ENCODE results near the gene IDUA. TPM values are rescaled to one million over a fixed set of nuclear protein-coding genes. Genes with fewer than 3 reads are reported as not detected.
A peak's percentile ranks its signal among the peaks of the same experiment; 100 is the strongest.

IDUA gene
- total and polyA plus RNA-seq, 2 donors (not counting 1 experiment from before 2014, with no cell fraction given), result 57.0 to 67.4 TPM

- DNase-seq, result no peak
- intact Hi-C loops (cut with micrococcal nuclease), result loop anchor here (5.0 kb wide), 2 partner anchors 68 to 577 kb away; no protein-coding TSS in a partner anchor
- H3K27me3 Mint-ChIP-seq, result peaks cover 42% of the 10 kb centered on the region
Observed at GRCh38 chr4:1004557-1005485, 18.0 kb downstream of the IDUA start.

DNA sequence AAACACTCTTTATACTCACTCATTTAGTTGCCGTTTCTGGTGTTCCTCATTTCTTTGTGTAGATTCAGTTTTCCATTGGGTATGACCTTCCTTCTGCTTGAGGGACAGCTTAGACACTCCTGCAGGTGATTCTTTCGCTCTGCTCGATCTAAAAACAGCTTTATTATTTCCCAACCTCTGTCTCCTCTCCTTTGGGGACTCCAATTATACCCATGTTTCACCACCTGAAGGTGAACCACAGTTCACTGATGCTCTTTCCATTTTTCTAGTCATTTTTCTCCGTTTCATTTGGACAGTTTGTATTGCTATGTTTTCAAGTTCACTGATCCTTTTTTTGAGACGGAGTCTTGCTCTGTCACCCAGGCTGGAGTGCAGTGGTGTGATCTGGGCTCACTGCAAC lies 20.0 kb downstream of the IDUA start:
- no peak overlapping the region for H3K4me3 Mint-ChIP-seq
- Histone ChIP-seq H4K20me1 (ENCODE audit: control insufficient read depth, insufficient read depth, low read length, poor library complexity, severe bottlenecking) (no peaks in the 10 kb centered on the region), H2AFZ (ENCODE audit: insufficient read depth, low read depth, low read length, poor library complexity, severe bottlenecking) (no peak overlapping the region), H3K4me2 (replicated peaks; ENCODE audit: low read depth, low read length, poor library complexity, severe bottlenecking) (no peak overlapping the region), H3K4me3 (ENCODE audit: control extremely low read depth in 1 of 5, extremely low read depth in 1 of 5, insufficient read depth in 1 of 5, low read depth in 2 of 5, low read length in 4 of 5) (no peak overlapping the region), H3K27ac (ENCODE audit: low read length in 2 of 2) (no peak overlapping the region), H3K9me3 (ENCODE audit: control extremely low read depth in 1 of 3, control insufficient read depth in 2 of 3, insufficient read depth in 1 of 3, low read length in 2 of 3) (peaks cover 0 to 20% (median 0%) of the 10 kb centered on the region in 3 donors), H3K27me3 (replicated peaks in 1 of 4; ENCODE audit: control extremely low read depth in 1 of 4, control insufficient read depth in 3 of 4, insufficient read depth in 4 of 4, low read length in 3 of 4) (peaks cover 0 to 48% (median 25%) of the 10 kb centered on the region in 4 experiments), H3K9ac (ENCODE audit: low read length) (no peak overlapping the region), H3K36me3 (replicated peaks in 1 of 2; ENCODE audit: control extremely low read depth in 1 of 2, control insufficient read depth in 1 of 2, extremely low read depth in 1 of 2, insufficient read depth in 2 of 2, low read length in 1 of 2) (no peaks in the 10 kb centered on the region), H3K4me1 (ENCODE audit: control insufficient read depth in 2 of 2, insufficient read depth in 2 of 2, low read length in 2 of 2) (peaks cover 25 to 38% of the 10 kb centered on the region in 2 donors), H3K79me2 (ENCODE audit: control insufficient read depth, insufficient read depth, low read length) (no peaks in the 10 kb centered on the region)
- intact Hi-C loops (cut with micrococcal nuclease), result loop anchor here (5.0 kb wide), 2 partner anchors 70 to 575 kb away; no protein-coding TSS in a partner anchor
- WGBS (ENCODE audit: insufficient coverage), result 85% methylated on average over 4 of the region's 5 CpGs
- H3K27ac Mint-ChIP-seq, result no peak overlapping the region
- DNase-seq, result no peak
- no peak for ATAC-seq (ENCODE audit: low read depth)
- POLR2A ChIA-PET, result no interaction called here
- peaks cover 42% of the 10 kb centered on the region for H3K27me3 Mint-ChIP-seq
- TF ChIP-seq EZH2 (IDR thresholded peaks at IDR 0.05; ENCODE audit: borderline replicate concordance, insufficient read depth, low read depth, low read length, poor library complexity, severe bottlenecking), result no peak
- TF ChIP-seq, protein P1, sequence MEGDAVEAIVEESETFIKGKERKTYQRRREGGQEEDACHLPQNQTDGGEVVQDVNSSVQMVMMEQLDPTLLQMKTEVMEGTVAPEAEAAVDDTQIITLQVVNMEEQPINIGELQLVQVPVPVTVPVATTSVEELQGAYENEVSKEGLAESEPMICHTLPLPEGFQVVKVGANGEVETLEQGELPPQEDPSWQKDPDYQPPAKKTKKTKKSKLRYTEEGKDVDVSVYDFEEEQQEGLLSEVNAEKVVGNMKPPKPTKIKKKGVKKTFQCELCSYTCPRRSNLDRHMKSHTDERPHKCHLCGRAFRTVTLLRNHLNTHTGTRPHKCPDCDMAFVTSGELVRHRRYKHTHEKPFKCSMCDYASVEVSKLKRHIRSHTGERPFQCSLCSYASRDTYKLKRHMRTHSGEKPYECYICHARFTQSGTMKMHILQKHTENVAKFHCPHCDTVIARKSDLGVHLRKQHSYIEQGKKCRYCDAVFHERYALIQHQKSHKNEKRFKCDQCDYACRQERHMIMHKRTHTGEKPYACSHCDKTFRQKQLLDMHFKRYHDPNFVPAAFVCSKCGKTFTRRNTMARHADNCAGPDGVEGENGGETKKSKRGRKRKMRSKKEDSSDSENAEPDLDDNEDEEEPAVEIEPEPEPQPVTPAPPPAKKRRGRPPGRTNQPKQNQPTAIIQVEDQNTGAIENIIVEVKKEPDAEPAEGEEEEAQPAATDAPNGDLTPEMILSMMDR (IDR thresholded peaks at IDR 0.05), result no peak
- peaks cover 19% of the 10 kb centered on the region for H3K4me1 Mint-ChIP-seq
- CTCF ChIA-PET, result interaction anchor here (0.7 kb wide), 1 partner anchor 84 kb away, joined by 3 read pairs; no protein-coding TSS in a partner anchor
- H3K9me3 Mint-ChIP-seq (ENCODE audit: insufficient read depth), result peaks cover 3% of the 10 kb centered on the region

More at GRCh38 chr4:1004557-1005485, 18.0 kb downstream of the IDUA start:
- H3K27ac Mint-ChIP-seq, result peak overlapping the region; percentile 10
- H3K4me1 Mint-ChIP-seq, result peaks cover 22% of the 10 kb centered on the region
- ChIA-PET POLR2A (no interaction called here), CTCF (interaction anchor here (1.0 kb wide), 1 partner anchor 262 kb away, joined by 3 read pairs; no protein-coding TSS in a partner anchor)
- ATAC-seq (ENCODE audit: low read depth), result no peak
- no peak overlapping the region for H3K4me2 ChIP-seq (replicated peaks; ENCODE audit: low read depth, low read length, poor library complexity, severe bottlenecking)
- H3K36me3 ChIP-seq (replicated peaks in 1 of 2; ENCODE audit: control extremely low read depth in 1 of 2, control insufficient read depth in 1 of 2, extremely low read depth in 1 of 2, insufficient read depth in 2 of 2, low read length in 1 of 2), result no peaks in the 10 kb centered on the region
- H3K27me3 ChIP-seq (replicated peaks in 1 of 4; ENCODE audit: control extremely low read depth in 1 of 4, control insufficient read depth in 3 of 4, insufficient read depth in 4 of 4, low read length in 3 of 4), result peaks cover 0 to 68% (median 32%) of the 10 kb centered on the region in 4 experiments
- no peak overlapping the region for H3K27ac ChIP-seq (ENCODE audit: low read length in 2 of 2)
- no peak overlapping the region for H3K4me3 Mint-ChIP-seq
- H3K9me3 Mint-ChIP-seq (ENCODE audit: insufficient read depth), result peaks cover 3% of the 10 kb centered on the region
- no peak overlapping the region for H3K4me3 ChIP-seq (ENCODE audit: control extremely low read depth in 1 of 5, extremely low read depth in 1 of 5, insufficient read depth in 1 of 5, low read depth in 2 of 5, low read length in 4 of 5)
- no peak overlapping the region for H3K9ac ChIP-seq (ENCODE audit: low read length)
- H3K79me2 ChIP-seq (ENCODE audit: control insufficient read depth, insufficient read depth, low read length), result no peaks in the 10 kb centered on the region
- H4K20me1 ChIP-seq (ENCODE audit: control insufficient read depth, insufficient read depth, low read length, poor library complexity, severe bottlenecking), result no peaks in the 10 kb centered on the region
- WGBS (ENCODE audit: insufficient coverage), result 88% methylated on average over 25 of the region's 25 CpGs
- H2AFZ ChIP-seq (ENCODE audit: insufficient read depth, low read depth, low read length, poor library complexity, severe bottlenecking), result no peak overlapping the region
- no peak for TF ChIP-seq EZH2 (IDR thresholded peaks at IDR 0.05; ENCODE audit: borderline replicate concordance, insufficient read depth, low read depth, low read length, poor library complexity, severe bottlenecking)
- H3K9me3 ChIP-seq (ENCODE audit: control extremely low read depth in 1 of 3, control insufficient read depth in 2 of 3, insufficient read depth in 1 of 3, low read length in 2 of 3), result peaks cover 0 to 36% (median 0%) of the 10 kb centered on the region in 3 donors
- H3K4me1 ChIP-seq (ENCODE audit: control insufficient read depth in 2 of 2, insufficient read depth in 2 of 2, low read length in 2 of 2), result peaks cover 26 to 37% of the 10 kb centered on the region in 2 donors

Measured in B cell (primary cell).